ENCODE measurements around the gene ZNF429.

DNA sequence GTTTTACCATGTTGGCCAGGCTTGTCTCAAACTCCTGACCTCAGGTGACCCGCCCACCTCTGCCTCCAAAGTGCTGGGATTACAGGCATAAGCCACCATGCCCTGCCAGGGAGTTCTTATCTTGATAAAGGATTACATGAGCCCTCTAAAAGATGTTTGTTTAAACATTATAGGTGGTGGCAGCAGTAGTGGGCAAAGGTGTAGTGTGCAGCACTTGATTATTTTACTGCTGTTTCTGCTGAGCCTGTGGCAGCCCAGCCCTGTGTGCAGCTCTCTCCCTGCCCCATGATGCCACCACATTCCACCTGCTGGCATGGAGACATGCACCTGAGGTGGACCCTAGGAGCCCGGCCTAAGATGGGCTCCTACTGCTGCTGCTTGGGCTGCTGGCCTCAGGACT lies 54.0 kb downstream of the ZNF429 start:
- TF ChIP-seq CTCF (IDR thresholded peaks at IDR 0.05) (no peak), POLR2A (IDR thresholded peaks at IDR 0.05) (no peak), POLR2AphosphoS5 (IDR thresholded peaks at IDR 0.05) (no peak)
